DND-41 (cell line): Measurements from ENCODE around the gene TFEC.

Experiments used
- ATAC-seq: fragments of 200-7000 bp; cut with Tn5 transposase; 3 replicates; pipeline ENCODE4 v1.9.1; 2021; ENCODE audit warnings: low read depth; ENCODE audit not compliant: insufficient read depth
- DNase-seq: peaks from one replicate; pipeline ENCODE4 v3.0.0-alpha.2; 2020
- H2AFZ ChIP-seq: 2 replicates; pipeline ENCODE4 v1.6.0; 2012; ENCODE audit warnings: low read depth, low read length
- H3K27ac ChIP-seq: 2 replicates; pipeline ENCODE4 v1.5.1; 2012; ENCODE audit warnings: low read length, inconsistent platforms
- H3K27me3 ChIP-seq: fragments of 200-600 bp; sonication (generic); 2 replicates; pipeline ENCODE4 v1.6.0; 2012; ENCODE audit warnings: low read length, mild to moderate bottlenecking, inconsistent platforms; ENCODE audit not compliant: insufficient read depth, poor library complexity
- H3K36me3 ChIP-seq: 2 replicates; pipeline ENCODE4 v1.5.1; 2012; ENCODE audit warnings: low read length, inconsistent platforms; ENCODE audit not compliant: insufficient read depth
- H3K4me1 ChIP-seq: 2 replicates; pipeline ENCODE4 v1.5.1; 2012; ENCODE audit warnings: mild to moderate bottlenecking, low read length; ENCODE audit not compliant: insufficient read depth
- H3K4me2 ChIP-seq: 2 replicates; pipeline ENCODE4 v1.6.0; 2012; ENCODE audit warnings: mild to moderate bottlenecking, moderate library complexity, low read length, inconsistent platforms; ENCODE audit not compliant: insufficient read depth
- H3K4me3 ChIP-seq, 2 experiments: fragments of 200-600 bp in 1 of 2; shearing (Covaris generic) in 1 of 2; 2 replicates each; pipeline ENCODE4 v1.5.1; 2012 to 2016; ENCODE audit warnings: inconsistent platforms in 2 of 2, low read length in 2 of 2, mild to moderate bottlenecking in 2 of 2, low read depth in 1 of 2, moderate library complexity in 1 of 2
- H3K79me2 ChIP-seq: 2 replicates; pipeline ENCODE4 v1.6.0; 2012; ENCODE audit warnings: low read length, inconsistent platforms; ENCODE audit not compliant: insufficient read depth
- H3K9ac ChIP-seq: 2 replicates; pipeline ENCODE4 v1.6.0; 2012; ENCODE audit warnings: low read depth, mild to moderate bottlenecking, inconsistent platforms, low read length, moderate library complexity
- H3K9me3 ChIP-seq: 2 replicates; pipeline ENCODE4 v1.5.1; 2012; ENCODE audit warnings: low read length, moderate library complexity, mild to moderate bottlenecking, inconsistent platforms; ENCODE audit not compliant: insufficient read depth, severe bottlenecking
- H4K20me1 ChIP-seq: 2 replicates; pipeline ENCODE4 v1.6.0; 2012; ENCODE audit warnings: low read length; ENCODE audit not compliant: insufficient read depth
- CTCF ChIP-seq: IDR thresholded peaks from 2 replicates; pipeline ENCODE4 v1.5.1; 2012; ENCODE audit warnings: borderline replicate concordance, low read length, moderate library complexity, mild to moderate bottlenecking; ENCODE audit not compliant: poor library complexity, severe bottlenecking; ENCODE audit errors: extremely low read depth
- EZH2 ChIP-seq: IDR thresholded peaks from 3 replicates; pipeline ENCODE4 v1.6.1; 2012; ENCODE audit warnings: borderline replicate concordance, low read depth, mild to moderate bottlenecking, moderate library complexity, low read length, inconsistent platforms; ENCODE audit not compliant: severe bottlenecking

TFEC gene

GRCh38 chr7:116032886-116033285, 2.3 kb upstream of the TFEC start:
- TF ChIP-seq EZH2 (no peak), CTCF (no peak)
- no peak overlapping the region for H2AFZ ChIP-seq
- DNase-seq = no peak

GRCh38 chr7:116028787-116029186, 1.8 kb downstream of the TFEC start:
- H3K27me3 ChIP-seq = no peaks in the 10 kb centered on the region
- H3K79me2 ChIP-seq = no peaks in the 10 kb centered on the region
- no peak overlapping the region for H3K27ac ChIP-seq
- no peaks in the 10 kb centered on the region for H3K4me1 ChIP-seq
- ATAC-seq = no peak
- H3K9ac ChIP-seq = no peak overlapping the region
- no peak overlapping the region for H3K4me2 ChIP-seq
- no peaks in the 10 kb centered on the region for H4K20me1 ChIP-seq
- H2AFZ ChIP-seq = no peak overlapping the region
- no peak for DNase-seq
- no peak overlapping the region for H3K4me3 ChIP-seq
- no peaks in the 10 kb centered on the region for H3K9me3 ChIP-seq
- H3K36me3 ChIP-seq = no peaks in the 10 kb centered on the region
- no peak for TF ChIP-seq EZH2
- TF ChIP-seq CTCF = no peak

More at GRCh38 chr7:116032886-116033285, 2.3 kb upstream of the TFEC start:
- Histone ChIP-seq H3K27ac (no peak overlapping the region), H3K9ac (no peak overlapping the region), H4K20me1 (no peaks in the 10 kb centered on the region), H3K9me3 (no peaks in the 10 kb centered on the region), H3K27me3 (no peaks in the 10 kb centered on the region), H3K4me2 (no peak overlapping the region), H3K4me3 (no peak overlapping the region), H3K79me2 (no peaks in the 10 kb centered on the region), H3K4me1 (no peaks in the 10 kb centered on the region), H3K36me3 (no peaks in the 10 kb centered on the region)
- ATAC-seq = no peak

DNA sequence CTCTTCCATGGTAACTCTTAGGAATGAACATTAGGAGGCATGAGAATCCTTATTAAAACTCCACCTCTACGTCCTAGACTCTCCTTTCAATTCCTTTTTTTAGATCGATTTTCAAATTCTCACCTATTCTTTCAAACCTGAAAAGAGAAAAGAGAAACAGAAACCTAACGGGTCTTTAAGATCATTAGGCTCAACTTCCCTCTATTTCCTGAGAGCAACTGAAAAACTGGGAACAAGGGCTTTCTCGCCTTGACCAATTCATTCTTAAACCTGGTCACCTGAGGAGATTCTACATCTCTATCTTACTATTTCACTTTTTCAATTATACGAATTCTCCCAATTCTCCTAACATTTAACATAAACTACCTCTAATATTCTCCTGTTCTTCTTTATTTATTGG, 2.8 kb downstream of the TFEC start:
- no peak for ATAC-seq
- no peak overlapping the region for H2AFZ ChIP-seq
- DNase-seq = no peak

More for the DNA sequence above, 2.8 kb downstream of the TFEC start:
- Histone ChIP-seq H3K4me2 (no peak overlapping the region), H3K4me3 (no peak overlapping the region), H3K9me3 (no peaks in the 10 kb centered on the region), H3K9ac (no peak overlapping the region), H3K27ac (no peak overlapping the region), H3K79me2 (no peaks in the 10 kb centered on the region), H3K4me1 (no peaks in the 10 kb centered on the region), H3K27me3 (no peaks in the 10 kb centered on the region), H3K36me3 (no peaks in the 10 kb centered on the region), H4K20me1 (no peaks in the 10 kb centered on the region)
- TF ChIP-seq EZH2 (no peak), CTCF (no peak)
